BJ (cell line): ENCODE results near the gene NR2F2. TPM values are rescaled to one million over a fixed set of nuclear protein-coding genes. Genes with fewer than 3 reads are reported as not detected.

Source experiments
- CTCF ChIA-PET: fragments of 350-600 bp; formaldehyde crosslinking; extraction: SDS; loops from one replicate; lab custom pipeline; 2021; ENCODE audit warnings: antibody characterized with exemption, inconsistent platforms; lab: Yijun Ruan, JAX
- POLR2A ChIA-PET: fragments of 300-600 bp; sonication (Branson Sonifier 250); formaldehyde crosslinking; extraction: SDS; loops from one replicate; lab custom pipeline; 2021; ENCODE audit warnings: antibody characterized with exemption; lab: Charles Lee
- DNase-seq: peaks from one replicate; pipeline ENCODE4 v3.0.0-alpha.2; 2011; ENCODE audit warnings: low read depth
- H3K27me3 ChIP-seq: 2 replicates; pipeline ENCODE4 v1.6.0; 2011; ENCODE audit warnings: low read length; ENCODE audit not compliant: control insufficient read depth, insufficient read depth
- H3K36me3 ChIP-seq: 2 replicates; pipeline ENCODE4 v1.5.1; 2011; ENCODE audit warnings: low read length; ENCODE audit not compliant: control insufficient read depth, insufficient read depth
- H3K4me3 ChIP-seq: 2 replicates; pipeline ENCODE4 v1.5.1; 2011; ENCODE audit warnings: low read depth, mild to moderate bottlenecking, control low read depth, low read length
- CTCF ChIP-seq: IDR thresholded peaks from 2 replicates; pipeline ENCODE4 v1.5.1; 2011; ENCODE audit warnings: low read depth, mild to moderate bottlenecking, control low read depth, inconsistent platforms, low read length, moderate library complexity; ENCODE audit not compliant: insufficient read depth
- polyA plus RNA-seq: library from polyadenylated mRNA; depleted of rRNA; stranded (reverse); fragments of >200 nt; gene quantifications from 2 replicates; pipeline ENCODE4 v1.2.3, GENCODE V29; 2011

NR2F2 gene
- polyA plus RNA-seq, 1 experiment: 50.0 TPM

DNA sequence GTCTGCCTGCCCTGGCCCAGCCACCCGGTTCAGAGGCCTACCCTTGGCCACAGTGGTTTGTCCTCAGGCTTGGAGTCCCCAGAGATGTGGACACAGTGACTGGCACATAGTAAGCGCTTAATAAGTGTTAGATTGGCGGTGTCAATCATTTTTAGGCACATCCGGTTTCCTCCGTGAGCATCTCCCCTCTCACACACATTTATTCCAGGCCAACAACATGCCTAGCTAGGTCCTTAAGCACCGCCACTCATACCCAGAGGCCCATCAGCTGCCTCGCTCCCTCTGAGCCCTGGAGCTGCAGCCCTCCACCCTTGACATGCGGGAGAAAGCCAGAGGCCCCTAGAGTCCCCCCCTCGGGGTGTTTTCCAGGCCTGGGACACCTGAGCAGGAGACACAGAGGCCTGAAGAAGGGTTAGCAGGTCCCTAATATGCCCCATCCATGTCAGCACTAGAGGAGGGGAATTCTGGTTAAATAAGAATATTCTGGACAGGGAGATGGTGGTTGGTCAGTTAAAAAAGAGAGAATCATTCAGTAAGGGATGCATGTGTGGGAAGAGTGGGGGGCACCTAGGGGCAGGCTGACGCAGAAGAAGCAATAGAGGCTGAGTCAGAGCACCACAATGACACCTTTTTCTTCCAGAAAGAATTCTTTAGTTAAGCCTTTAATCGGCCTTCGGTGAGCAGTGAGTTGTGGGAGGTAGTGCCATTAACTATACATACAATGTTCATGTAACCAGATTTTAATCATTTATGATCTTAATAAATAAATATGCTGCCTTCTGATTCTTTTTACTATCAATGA, 22.3 kb downstream of the NR2F2 start:
- POLR2A ChIA-PET: no interaction called here
- no peak overlapping the region for H3K4me3 ChIP-seq
- H3K27me3 ChIP-seq: no peaks in the 10 kb centered on the region
- CTCF ChIA-PET: interaction anchor here (0.6 to 1.8 kb wide), 4 partner anchors 26 to 1585 kb away, joined by 3 to 11 read pairs (median 6); no protein-coding TSS in a partner anchor
- no peak for DNase-seq
- TF ChIP-seq CTCF: no peak
- peaks cover 9% of the 10 kb centered on the region for H3K36me3 ChIP-seq

DNA sequence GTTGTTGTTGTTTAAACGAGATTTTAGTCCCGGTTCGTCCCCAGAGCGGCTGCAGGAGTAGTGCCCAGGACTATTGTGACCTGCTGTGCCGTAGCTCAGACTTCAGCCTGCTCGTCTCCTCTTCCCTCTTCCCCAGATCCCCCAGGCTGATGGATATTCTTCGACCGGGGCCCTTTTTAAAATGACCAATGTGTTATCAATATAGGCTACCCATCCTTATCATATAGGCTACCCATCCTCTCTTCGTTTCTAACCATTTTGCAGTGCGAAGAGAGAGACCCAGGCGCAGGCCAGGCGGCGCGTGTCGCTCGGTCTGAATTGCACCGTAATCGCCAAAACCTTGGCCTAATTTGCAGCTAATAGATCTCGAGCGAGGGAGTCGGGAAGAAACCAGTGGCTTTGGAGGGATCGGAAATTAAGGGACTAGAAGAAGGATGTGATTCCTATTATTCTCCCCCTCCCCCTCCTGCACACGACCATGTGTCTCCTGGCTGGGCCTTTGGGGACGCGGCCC, 23.0 kb downstream of the NR2F2 start:
- peaks cover 9% of the 10 kb centered on the region for H3K36me3 ChIP-seq
- POLR2A ChIA-PET: no interaction called here
- no peak for TF ChIP-seq CTCF
- CTCF ChIA-PET: interaction anchor here (0.6 to 1.8 kb wide), 5 partner anchors 26 to 1585 kb away, joined by 3 to 11 read pairs (median 5); no protein-coding TSS in a partner anchor
- no peak for DNase-seq
- peak overlapping the region; percentile 60 for H3K4me3 ChIP-seq
- H3K27me3 ChIP-seq: no peaks in the 10 kb centered on the region

DNA sequence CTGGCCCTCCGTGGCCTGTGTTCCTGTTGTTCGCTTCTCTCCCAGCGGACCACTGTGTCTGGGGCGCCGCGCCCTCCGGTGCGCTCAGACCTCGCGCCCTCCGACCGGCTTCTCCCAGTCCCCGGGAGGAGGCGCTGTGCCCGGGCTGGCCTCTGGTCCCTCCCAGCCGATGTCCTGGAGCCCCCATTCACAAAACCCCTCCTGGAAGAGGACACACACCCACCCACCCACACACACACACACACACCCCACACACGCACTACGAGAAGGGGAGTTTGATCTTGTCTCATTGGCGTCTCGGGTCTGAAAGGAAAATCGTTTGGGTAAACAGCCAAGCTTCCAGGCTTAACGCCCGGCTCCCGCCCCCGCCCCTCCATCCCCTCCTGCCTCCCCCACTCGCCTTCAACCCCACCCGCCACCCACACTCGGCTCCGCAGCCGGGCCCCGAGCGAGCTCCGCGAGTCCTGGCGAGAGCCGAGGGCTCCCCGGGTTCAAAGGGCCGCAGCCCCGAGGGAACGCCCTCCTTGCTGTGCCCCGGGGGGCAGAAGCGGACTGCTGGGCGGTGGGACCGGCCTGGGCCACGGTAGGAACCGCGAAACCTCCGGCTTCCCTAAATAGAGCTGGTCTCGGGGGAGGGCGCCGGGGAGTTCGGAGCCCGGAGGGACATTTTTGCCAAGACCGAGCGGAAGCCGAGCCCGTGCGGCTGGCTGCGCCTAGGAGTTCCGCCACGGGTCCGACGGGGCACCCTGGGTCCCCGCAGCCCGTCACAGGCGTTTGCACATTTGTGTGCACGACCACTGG, 23.6 kb downstream of the NR2F2 start:
- ChIA-PET CTCF (interaction anchor here (0.6 to 1.8 kb wide), 6 partner anchors 17 to 1329 kb away, joined by 3 to 11 read pairs (median 6); no protein-coding TSS in a partner anchor), POLR2A (interaction anchor here (0.6 kb wide), 1 partner anchor 261 kb away, joined by 5 read pairs; no protein-coding TSS in a partner anchor)
- Histone ChIP-seq H3K27me3 (no peaks in the 10 kb centered on the region), H3K4me3 (peak overlapping the region; percentile 60), H3K36me3 (peaks cover 9% of the 10 kb centered on the region)
- peak; percentile 60 for TF ChIP-seq CTCF
- DNase-seq: no peak

DNA sequence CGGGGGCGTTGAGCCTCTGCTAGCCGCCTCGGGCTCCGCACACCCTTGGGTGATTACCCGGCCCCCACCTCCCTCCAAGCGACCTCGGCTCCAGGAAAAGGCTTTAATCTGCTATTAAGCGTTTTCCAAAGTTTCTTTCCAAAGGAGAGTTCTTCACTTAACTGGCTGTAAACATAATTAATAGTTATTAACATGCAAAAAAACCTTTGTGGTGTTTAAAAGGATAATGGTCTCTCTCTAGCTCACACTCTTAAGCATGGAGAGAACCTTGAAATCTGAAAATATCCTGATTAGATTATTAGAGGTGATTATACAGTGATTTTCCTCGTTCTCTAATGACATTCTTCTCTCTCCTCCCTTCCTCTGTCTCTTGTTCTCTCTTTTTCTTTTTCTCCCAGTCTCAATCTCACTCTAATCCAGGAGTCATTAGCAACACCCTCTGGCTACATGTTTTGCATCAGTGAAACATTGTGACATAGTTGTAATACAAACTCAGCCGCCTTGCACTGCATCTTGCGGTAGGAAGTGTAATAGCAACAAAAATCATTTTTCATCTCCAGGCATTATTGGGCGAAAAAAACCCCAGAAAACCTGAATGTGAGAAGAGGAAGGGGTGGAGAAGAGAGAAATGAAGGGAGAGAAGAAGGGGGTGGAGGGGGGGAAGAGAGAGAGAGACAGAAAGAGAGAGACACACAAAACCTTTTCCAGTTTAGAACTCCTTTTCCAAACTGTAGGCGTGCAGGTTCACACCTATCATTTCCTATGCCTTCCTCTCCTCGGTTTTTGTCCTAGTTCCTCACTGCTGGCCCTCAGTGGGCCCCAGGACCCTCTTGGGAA, 24.4 kb downstream of the NR2F2 start:
- no peak for DNase-seq
- peak overlapping the region; percentile 60 for H3K4me3 ChIP-seq
- peak; percentile 46 for TF ChIP-seq CTCF
- H3K27me3 ChIP-seq: no peaks in the 10 kb centered on the region
- CTCF ChIA-PET: interaction anchor here (0.6 to 2.3 kb wide), 9 partner anchors 8 to 1342 kb away, joined by 3 to 8 read pairs (median 5); no protein-coding TSS in a partner anchor
- peaks cover 9% of the 10 kb centered on the region for H3K36me3 ChIP-seq
- POLR2A ChIA-PET: interaction anchor here (0.6 kb wide), 1 partner anchor 262 kb away, joined by 5 read pairs; no protein-coding TSS in a partner anchor
